HCT116 (cell line): ENCODE data around the gene TPTE2. TPM values are rescaled to one million over a fixed set of nuclear protein-coding genes. Genes with fewer than 3 reads are reported as not detected.
A peak's percentile ranks its signal among the peaks of the same experiment; 100 is the strongest.

Experiments used
- ATAC-seq: fragments of 200-7000 bp; cut with Tn5 transposase; 2 replicates; pipeline ENCODE4 v1.9.1; 2020; ENCODE audit warnings: mild to moderate bottlenecking, moderate library complexity
- BruUV-seq: library from RNA; stranded (reverse); fragments of 400-500 nt; replicated peaks from 2 replicates; lab custom pipeline; 2021; lab: Mats Ljungman, UMichigan
- CTCF ChIA-PET: fragments of 300-600 bp; sonication (Branson Sonifier 250); formaldehyde crosslinking; loops from one replicate; lab custom pipeline; 2021; ENCODE audit warnings: antibody characterized with exemption; lab: Charles Lee
- POLR2A ChIA-PET: fragments of 300-600, 350-600 bp; sonication (Branson Sonifier 250); formaldehyde crosslinking; loops from one replicate; lab custom pipeline; 2021; ENCODE audit warnings: antibody characterized with exemption; lab: Charles Lee
- RAD21 ChIA-PET, 2 experiments: fragments of 300-600 bp; sonication (Branson Sonifier 250); formaldehyde crosslinking; loops; one replicate each; lab custom pipeline; 2023; ENCODE audit warnings: low total read pairs in 2 of 2; ENCODE audit not compliant: uncharacterized antibody in 2 of 2, unreplicated experiment in 2 of 2, low non-redundant PET in 1 of 2; lab: Charles Lee
- DNase-seq: peaks from one replicate; pipeline ENCODE4 v3.0.0-alpha.2; 2010; ENCODE audit warnings: low read depth, low spot score
- H2AFZ ChIP-seq: fragments of 200-600 bp; shearing (Covaris generic), sonication (generic); 2 replicates; pipeline ENCODE4 v1.6.1; 2017; ENCODE audit warnings: low read depth, mixed run types, mixed read lengths, antibody characterized with exemption, low read length; ENCODE audit not compliant: poor library complexity, severe bottlenecking
- H3K27ac ChIP-seq: 2 replicates; pipeline ENCODE4 v1.5.1; 2012; ENCODE audit warnings: low read depth, low read length
- H3K27me3 ChIP-seq: fragments of 200-600 bp; sonication (generic); 2 replicates; pipeline ENCODE4 v1.6.1; 2016; ENCODE audit warnings: mixed run types, low read length, mixed read lengths; ENCODE audit not compliant: insufficient read depth
- H3K36me3 ChIP-seq, 2 experiments: fragments of 200-500 bp in 1 of 2; fragments of 200-600 bp in 1 of 2; sonication (Bioruptor generic) in 1 of 2; sonication (generic) in 1 of 2; 2 replicates each; pipeline versions ENCODE4 v1.5.1 to v1.6.1; 2014 to 2016; ENCODE audit warnings: low read length in 2 of 2, inconsistent platforms in 1 of 2, mixed read lengths in 1 of 2, mixed run types in 1 of 2; ENCODE audit not compliant: insufficient read depth in 2 of 2, control insufficient read depth in 1 of 2
- H3K4me1 ChIP-seq, 2 experiments: fragments of 200-600 bp in 1 of 2; sonication (generic) in 1 of 2; 2 replicates each; pipeline versions ENCODE4 v1.5.1 to v1.6.1; 2012 to 2017; ENCODE audit warnings: low read length in 2 of 2, inconsistent platforms in 1 of 2, mild to moderate bottlenecking in 1 of 2, mixed read lengths in 1 of 2, mixed run types in 1 of 2, moderate library complexity in 1 of 2; ENCODE audit not compliant: insufficient read depth in 2 of 2, control insufficient read depth in 1 of 2
- H3K4me2 ChIP-seq: fragments of 200-600 bp; sonication (generic); 2 replicates; pipeline ENCODE4 v1.6.1; 2017; ENCODE audit warnings: mixed run types, low read length, mixed read lengths
- H3K4me3 ChIP-seq, 2 experiments: fragments of 200-600 bp in 1 of 2; sonication (generic) in 1 of 2; replicated peaks in 1 of 2; 2 replicates each; pipeline ENCODE4 v1.5.1; 2011 to 2016; ENCODE audit warnings: low read length in 2 of 2, control low read depth in 1 of 2, low read depth in 1 of 2, mild to moderate bottlenecking in 1 of 2, mixed read lengths in 1 of 2, mixed run types in 1 of 2
- H3K79me2 ChIP-seq: fragments of 200-600 bp; sonication (generic); 2 replicates; pipeline ENCODE4 v1.6.1; 2017; ENCODE audit warnings: mild to moderate bottlenecking, mixed run types, low read length, moderate library complexity, mixed read lengths; ENCODE audit not compliant: insufficient read depth
- H3K9ac ChIP-seq: fragments of 200-600 bp; sonication (generic); 2 replicates; pipeline ENCODE4 v1.6.1; 2016; ENCODE audit warnings: low read length, mixed read lengths
- H3K9me2 ChIP-seq: fragments of 200-600 bp; sonication (generic), shearing (Covaris generic); 2 replicates; pipeline ENCODE4 v1.6.1; 2017; ENCODE audit warnings: mixed run types, mild to moderate bottlenecking, moderate library complexity; ENCODE audit not compliant: insufficient read depth
- H3K9me3 ChIP-seq, 2 experiments: fragments of 200-500 bp in 1 of 2; fragments of 200-600 bp in 1 of 2; sonication (Bioruptor generic) in 1 of 2; sonication (generic) in 1 of 2; 2 replicates each; pipeline ENCODE4 v1.6.1; 2014 to 2017; ENCODE audit warnings: low read length in 2 of 2, mixed read lengths in 2 of 2, inconsistent platforms in 1 of 2, low read depth in 1 of 2, mild to moderate bottlenecking in 1 of 2, mixed run types in 1 of 2, moderate library complexity in 1 of 2; ENCODE audit not compliant: control insufficient read depth in 1 of 2, insufficient read depth in 1 of 2
- H4K20me1 ChIP-seq: fragments of 200-600 bp; sonication (generic), shearing (Covaris generic); 2 replicates; pipeline ENCODE4 v1.6.1; 2017; ENCODE audit warnings: mixed run types, mild to moderate bottlenecking, moderate library complexity; ENCODE audit not compliant: insufficient read depth
- CEBPB ChIP-seq: IDR thresholded peaks from 2 replicates; pipeline ENCODE4 v1.6.1; 2012; ENCODE audit warnings: low read depth
- EGR1 ChIP-seq: IDR thresholded peaks from 2 replicates; pipeline ENCODE4 v1.6.1; 2012; ENCODE audit warnings: low read depth
- ELF1 ChIP-seq: IDR thresholded peaks from 2 replicates; pipeline ENCODE4 v1.6.1; 2012; ENCODE audit warnings: low read depth, borderline replicate concordance
- EZH2 ChIP-seq: fragments of 200-600 bp; sonication (generic); IDR thresholded peaks from 2 replicates; pipeline ENCODE4 v1.6.1; 2017; ENCODE audit warnings: antibody characterized with exemption, mixed run types
- FOSL1 ChIP-seq: IDR thresholded peaks from 2 replicates; pipeline ENCODE4 v1.6.1; 2012; ENCODE audit warnings: low read depth
- JUND ChIP-seq: IDR thresholded peaks from 2 replicates; pipeline ENCODE4 v1.6.1; 2012
- POLR2AphosphoS5 ChIP-seq: IDR thresholded peaks from 2 replicates; pipeline ENCODE4 v1.6.1; 2011; ENCODE audit warnings: mild to moderate bottlenecking, low read depth, low read length, moderate library complexity
- SIN3A ChIP-seq: IDR thresholded peaks from 2 replicates; pipeline ENCODE4 v1.6.1; 2012; ENCODE audit warnings: low read depth
- SP1 ChIP-seq: IDR thresholded peaks from 2 replicates; pipeline ENCODE4 v1.6.1; 2012; ENCODE audit warnings: low read depth
- SRF ChIP-seq: IDR thresholded peaks from 2 replicates; pipeline ENCODE4 v1.6.1; 2012; ENCODE audit warnings: low read depth
- TCF7L2 ChIP-seq: IDR thresholded peaks from 2 replicates; pipeline ENCODE4 v1.7.0; 2011; ENCODE audit warnings: borderline replicate concordance, inconsistent platforms; ENCODE audit not compliant: insufficient read depth, insufficient read length; ENCODE audit errors: extremely low read depth
- ZFX ChIP-seq: fragments of 450-650 bp; IDR thresholded peaks from 2 replicates; pipeline ENCODE4 v1.6.1; 2017
- ZNF274 ChIP-seq: fragments of 200-500 bp; sonication (Bioruptor generic); IDR thresholded peaks from 2 replicates; pipeline ENCODE4 v1.6.1; 2014; ENCODE audit warnings: mild to moderate bottlenecking, low read depth, low read length, inconsistent platforms
- intact Hi-C: fragments of 100-400 bp; cut with micrococcal nuclease; formaldehyde crosslinking; loops from 2 replicates; pipeline ENCODE4 v1.10.0; 2022
- total RNA-seq: library from RNA; stranded (reverse); gene quantifications from one replicate; pipeline ENCODE4 v1.2.1, GENCODE V29; 2021; ENCODE audit not compliant: unreplicated experiment
- TF ChIP-seq, protein P1 (sequence below): IDR thresholded peaks from 2 replicates; pipeline ENCODE4 v1.6.1; 2012
- TF ChIP-seq, protein P2 (sequence below), 3 experiments: fragments of 200-600 bp in 1 of 3; sonication (generic) in 1 of 3; IDR thresholded peaks in 2 of 3; conservative IDR thresholded peaks in 1 of 3; 2 replicates each; pipeline ENCODE4 v1.5.1; 2012 to 2017; ENCODE audit warnings: low read depth in 2 of 3, low read length in 2 of 3, antibody characterized with exemption in 1 of 3, borderline replicate concordance in 1 of 3, control low read depth in 1 of 3, mild to moderate bottlenecking in 1 of 3, mixed read lengths in 1 of 3, mixed run types in 1 of 3, moderate library complexity in 1 of 3; ENCODE audit not compliant: insufficient read depth in 1 of 3
- TF ChIP-seq, protein P3 (sequence below): IDR thresholded peaks from 2 replicates; pipeline ENCODE4 v1.6.1; 2011; ENCODE audit warnings: mild to moderate bottlenecking, low read length, moderate library complexity; ENCODE audit not compliant: insufficient replicate concordance; ENCODE audit errors: extremely low read depth

Gene TPTE2
- total RNA-seq, 1 experiment from 2014 or later, result not detected

DNA sequence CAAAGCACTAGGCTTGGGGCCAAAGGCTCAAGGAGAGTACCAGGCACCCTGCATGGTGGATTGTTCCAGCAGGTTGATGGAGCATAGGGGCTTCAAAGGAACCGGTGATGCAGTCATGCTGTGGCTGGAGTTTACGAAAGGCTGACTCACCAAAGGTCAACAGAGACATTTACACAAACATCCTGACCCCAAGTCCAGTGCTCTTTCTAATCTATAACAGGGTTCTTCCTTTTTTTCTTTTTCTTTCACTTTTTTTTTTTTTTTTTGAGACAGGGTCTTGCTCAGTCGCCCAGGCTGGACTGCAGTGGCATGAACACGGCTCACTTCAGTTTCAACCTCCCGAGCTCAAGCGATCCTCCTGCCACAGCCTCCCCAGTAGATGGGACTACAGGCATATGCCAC lies 35.6 kb upstream of the TPTE2 start (continued):
- no peak for TF ChIP-seq EZH2

DNA sequence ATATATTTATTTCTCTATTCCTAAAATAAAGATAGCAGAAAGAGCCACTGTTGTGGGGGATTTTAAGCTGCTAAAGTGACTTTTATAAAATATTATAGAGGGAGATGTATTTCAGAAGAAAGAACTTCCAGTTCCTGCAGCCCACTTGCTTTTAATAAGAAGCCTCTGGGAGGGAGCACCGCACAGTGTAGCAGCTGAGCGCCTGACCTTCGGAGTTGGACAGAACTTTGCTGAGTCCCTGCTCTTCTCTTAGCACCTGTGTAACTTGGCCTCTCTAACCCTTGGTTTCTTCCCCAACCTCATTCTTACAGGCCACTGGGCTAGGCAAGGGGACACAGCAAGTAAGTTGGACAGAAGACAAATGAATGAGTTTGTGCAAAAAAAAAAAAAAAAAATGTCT lies 34.8 kb upstream of the TPTE2 start:
- Histone ChIP-seq H2AFZ (no peak overlapping the region), H3K36me3 (no peaks in the 10 kb centered on the region), H3K9me2 (no peaks in the 10 kb centered on the region), H3K9me3 (no peaks in the 10 kb centered on the region), H3K79me2 (no peaks in the 10 kb centered on the region), H3K4me3 (no peak overlapping the region), H3K9ac (no peak overlapping the region), H3K4me2 (no peak overlapping the region), H3K27ac (no peak overlapping the region), H4K20me1 (no peaks in the 10 kb centered on the region), H3K27me3 (no peaks in the 10 kb centered on the region), H3K4me1 (peaks cover 11 to 22% of the 10 kb centered on the region in 2 experiments)
- ATAC-seq, result no peak
- CTCF ChIA-PET, result no interaction called here
- no peak for DNase-seq
- POLR2A ChIA-PET, result no interaction called here
- intact Hi-C loops, result no loop called here
- BruUV-seq, result no TSS peak
- RAD21 ChIA-PET, result no interaction called here
- TF ChIP-seq EZH2 (no peak), CEBPB (no peak), POLR2AphosphoS5 (no peak), SP1 (no peak), FOSL1 (no peak)

DNA sequence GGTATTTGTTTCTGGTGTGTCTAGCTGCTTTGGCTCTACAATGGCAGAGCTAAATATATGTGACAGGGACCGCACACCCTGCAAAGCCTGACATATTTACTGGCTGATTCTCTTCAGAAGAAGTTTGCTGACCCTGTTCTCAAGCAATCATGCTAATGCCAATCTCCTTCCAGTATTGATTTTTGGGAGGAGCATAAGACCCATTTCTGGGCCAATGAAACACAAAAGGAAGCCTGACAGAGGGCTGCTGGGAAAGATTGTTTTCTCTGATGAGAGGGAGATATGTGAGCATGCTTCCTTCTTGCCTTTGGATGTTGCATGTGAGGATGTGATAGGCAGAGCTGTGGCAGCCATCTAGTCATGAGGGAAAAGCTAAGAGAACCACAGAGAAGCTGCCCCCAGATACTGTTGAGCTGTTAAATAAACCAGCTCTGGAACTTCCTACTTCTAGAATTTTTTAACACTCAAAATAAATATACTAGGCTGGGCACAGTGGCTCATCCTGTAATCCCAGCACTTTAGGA lies 31.4 kb upstream of the TPTE2 start:
- H3K27me3 ChIP-seq, result no peaks in the 10 kb centered on the region
- no TSS peak for BruUV-seq
- H3K4me3 ChIP-seq, result no peak overlapping the region
- no peak for DNase-seq
- RAD21 ChIA-PET, result no interaction called here
- H3K9me3 ChIP-seq, result no peaks in the 10 kb centered on the region
- no peak overlapping the region for H3K9ac ChIP-seq
- H2AFZ ChIP-seq, result no peak overlapping the region
- no peaks in the 10 kb centered on the region for H4K20me1 ChIP-seq
- POLR2A ChIA-PET, result no interaction called here
- H3K9me2 ChIP-seq, result no peaks in the 10 kb centered on the region
- CTCF ChIA-PET, result no interaction called here
- no peak overlapping the region for H3K4me2 ChIP-seq
- no peak overlapping the region for H3K27ac ChIP-seq
- intact Hi-C loops, result no loop called here
- H3K36me3 ChIP-seq, result no peaks in the 10 kb centered on the region
- H3K4me1 ChIP-seq, result peaks cover 9 to 17% of the 10 kb centered on the region in 2 experiments
- no peaks in the 10 kb centered on the region for H3K79me2 ChIP-seq
- ATAC-seq, result peak; percentile 37
- TF ChIP-seq ZNF274 (no peak), SRF (no peak), ZFX (no peak), ELF1 (no peak), POLR2AphosphoS5 (no peak), FOSL1 (no peak), JUND (no peak), CEBPB (no peak), SIN3A (no peak), EZH2 (no peak), EGR1 (no peak), TCF7L2 (no peak)
- TF ChIP-seq, protein P1, sequence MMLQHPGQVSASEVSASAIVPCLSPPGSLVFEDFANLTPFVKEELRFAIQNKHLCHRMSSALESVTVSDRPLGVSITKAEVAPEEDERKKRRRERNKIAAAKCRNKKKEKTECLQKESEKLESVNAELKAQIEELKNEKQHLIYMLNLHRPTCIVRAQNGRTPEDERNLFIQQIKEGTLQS, result no peak
- TF ChIP-seq, protein P2, sequence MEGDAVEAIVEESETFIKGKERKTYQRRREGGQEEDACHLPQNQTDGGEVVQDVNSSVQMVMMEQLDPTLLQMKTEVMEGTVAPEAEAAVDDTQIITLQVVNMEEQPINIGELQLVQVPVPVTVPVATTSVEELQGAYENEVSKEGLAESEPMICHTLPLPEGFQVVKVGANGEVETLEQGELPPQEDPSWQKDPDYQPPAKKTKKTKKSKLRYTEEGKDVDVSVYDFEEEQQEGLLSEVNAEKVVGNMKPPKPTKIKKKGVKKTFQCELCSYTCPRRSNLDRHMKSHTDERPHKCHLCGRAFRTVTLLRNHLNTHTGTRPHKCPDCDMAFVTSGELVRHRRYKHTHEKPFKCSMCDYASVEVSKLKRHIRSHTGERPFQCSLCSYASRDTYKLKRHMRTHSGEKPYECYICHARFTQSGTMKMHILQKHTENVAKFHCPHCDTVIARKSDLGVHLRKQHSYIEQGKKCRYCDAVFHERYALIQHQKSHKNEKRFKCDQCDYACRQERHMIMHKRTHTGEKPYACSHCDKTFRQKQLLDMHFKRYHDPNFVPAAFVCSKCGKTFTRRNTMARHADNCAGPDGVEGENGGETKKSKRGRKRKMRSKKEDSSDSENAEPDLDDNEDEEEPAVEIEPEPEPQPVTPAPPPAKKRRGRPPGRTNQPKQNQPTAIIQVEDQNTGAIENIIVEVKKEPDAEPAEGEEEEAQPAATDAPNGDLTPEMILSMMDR (IDR thresholded peaks at IDR 0.05 in 2 of 3, conservative IDR thresholded peaks at IDR 0.05 in 1 of 3; ENCODE audit: borderline replicate concordance in 1 of 3, insufficient read depth in 1 of 3, low read depth in 2 of 3, low read length in 2 of 3), result no peak
- TF ChIP-seq, protein P3, sequence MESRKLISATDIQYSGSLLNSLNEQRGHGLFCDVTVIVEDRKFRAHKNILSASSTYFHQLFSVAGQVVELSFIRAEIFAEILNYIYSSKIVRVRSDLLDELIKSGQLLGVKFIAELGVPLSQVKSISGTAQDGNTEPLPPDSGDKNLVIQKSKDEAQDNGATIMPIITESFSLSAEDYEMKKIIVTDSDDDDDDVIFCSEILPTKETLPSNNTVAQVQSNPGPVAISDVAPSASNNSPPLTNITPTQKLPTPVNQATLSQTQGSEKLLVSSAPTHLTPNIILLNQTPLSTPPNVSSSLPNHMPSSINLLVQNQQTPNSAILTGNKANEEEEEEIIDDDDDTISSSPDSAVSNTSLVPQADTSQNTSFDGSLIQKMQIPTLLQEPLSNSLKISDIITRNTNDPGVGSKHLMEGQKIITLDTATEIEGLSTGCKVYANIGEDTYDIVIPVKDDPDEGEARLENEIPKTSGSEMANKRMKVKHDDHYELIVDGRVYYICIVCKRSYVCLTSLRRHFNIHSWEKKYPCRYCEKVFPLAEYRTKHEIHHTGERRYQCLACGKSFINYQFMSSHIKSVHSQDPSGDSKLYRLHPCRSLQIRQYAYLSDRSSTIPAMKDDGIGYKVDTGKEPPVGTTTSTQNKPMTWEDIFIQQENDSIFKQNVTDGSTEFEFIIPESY, result no peak
